Stimulated activated naive CD8-positive, alpha-beta T cell treated with anti-CD3 and anti-CD28 coated beads, Interleukin-15, Interleukin-2, amounts not matched to agents 100 ng/mL and 50 ng/mL, for 24 hours (primary cell): Measurements from ENCODE around the gene ADAMTS2.

Experiments
- H3K27ac Mint-ChIP-seq: one replicate; pipeline ENCODE4 v1.8.0; 2021; ENCODE audit warnings: mild to moderate bottlenecking, mixed read lengths
- H3K27me3 Mint-ChIP-seq: one replicate; pipeline ENCODE4 v1.8.0; 2021; ENCODE audit warnings: mixed read lengths
- H3K36me3 Mint-ChIP-seq: one replicate; pipeline ENCODE4 v1.8.0; 2021; ENCODE audit warnings: low read depth, mixed read lengths
- H3K4me1 Mint-ChIP-seq: one replicate; pipeline ENCODE4 v1.8.0; 2021; ENCODE audit warnings: low read depth, mixed read lengths
- H3K4me3 Mint-ChIP-seq: one replicate; pipeline ENCODE4 v1.8.0; 2021; ENCODE audit warnings: mild to moderate bottlenecking, mixed read lengths
- H3K9me3 Mint-ChIP-seq: one replicate; pipeline ENCODE4 v1.8.0; 2021; ENCODE audit warnings: mixed read lengths

Gene ADAMTS2

DNA sequence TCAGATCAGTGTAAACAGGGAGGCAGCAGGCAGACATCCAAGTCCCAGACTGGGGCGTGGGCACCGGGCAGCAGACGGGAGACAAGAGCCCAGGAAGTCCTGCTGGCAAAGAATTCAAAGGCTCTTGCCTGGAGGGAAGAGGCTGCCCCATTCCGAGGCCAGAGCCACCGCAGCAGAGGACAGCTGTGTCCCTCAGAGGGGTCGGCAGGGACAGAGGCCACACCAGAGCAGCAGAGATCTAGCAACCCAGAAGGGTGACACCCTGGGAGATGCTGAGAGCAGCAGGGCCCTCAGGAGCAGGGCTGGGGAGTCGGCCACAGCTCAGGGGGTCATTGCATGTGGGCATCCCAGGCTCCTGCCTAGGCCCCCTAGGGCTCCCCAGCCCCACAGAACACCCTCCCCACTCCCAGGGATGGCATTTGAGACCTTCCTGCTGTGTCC, 29.1 kb downstream of the ADAMTS2 start:
- H3K9me3 Mint-ChIP-seq = no peaks in the 10 kb centered on the region
- H3K4me3 Mint-ChIP-seq = no peak overlapping the region
- no peaks in the 10 kb centered on the region for H3K27me3 Mint-ChIP-seq
- no peak overlapping the region for H3K27ac Mint-ChIP-seq
- no peaks in the 10 kb centered on the region for H3K4me1 Mint-ChIP-seq
- H3K36me3 Mint-ChIP-seq = no peaks in the 10 kb centered on the region

DNA sequence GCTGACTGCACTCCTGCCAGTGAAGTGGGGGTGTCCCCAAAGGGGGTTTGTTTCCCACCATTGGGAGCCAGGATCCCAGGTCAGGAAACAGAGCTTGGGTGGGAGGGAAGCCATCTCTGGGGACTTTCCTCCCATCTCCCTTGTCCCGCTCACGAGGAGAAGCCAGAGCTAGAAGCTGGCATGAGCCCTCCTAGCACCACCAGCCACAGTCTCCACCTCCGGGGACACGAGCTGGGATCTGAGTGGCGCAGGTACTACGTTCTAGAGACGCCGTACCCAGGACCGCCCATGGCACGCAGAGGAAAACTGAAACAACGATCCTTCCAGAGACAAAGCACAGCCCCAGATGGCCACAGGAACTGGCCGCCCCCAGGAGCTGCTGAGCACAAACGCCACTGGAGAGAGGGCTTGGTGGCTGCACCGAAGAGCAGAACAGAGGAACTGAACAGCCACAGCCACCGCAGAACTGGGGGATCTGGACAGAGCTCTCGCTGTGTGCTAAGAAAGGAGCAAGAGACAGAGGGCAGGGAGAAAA, 29.8 kb downstream of the ADAMTS2 start:
- Mint-ChIP-seq H3K27ac (no peak overlapping the region), H3K27me3 (no peaks in the 10 kb centered on the region), H3K4me1 (no peaks in the 10 kb centered on the region), H3K4me3 (no peak overlapping the region), H3K36me3 (no peaks in the 10 kb centered on the region), H3K9me3 (no peaks in the 10 kb centered on the region)

DNA sequence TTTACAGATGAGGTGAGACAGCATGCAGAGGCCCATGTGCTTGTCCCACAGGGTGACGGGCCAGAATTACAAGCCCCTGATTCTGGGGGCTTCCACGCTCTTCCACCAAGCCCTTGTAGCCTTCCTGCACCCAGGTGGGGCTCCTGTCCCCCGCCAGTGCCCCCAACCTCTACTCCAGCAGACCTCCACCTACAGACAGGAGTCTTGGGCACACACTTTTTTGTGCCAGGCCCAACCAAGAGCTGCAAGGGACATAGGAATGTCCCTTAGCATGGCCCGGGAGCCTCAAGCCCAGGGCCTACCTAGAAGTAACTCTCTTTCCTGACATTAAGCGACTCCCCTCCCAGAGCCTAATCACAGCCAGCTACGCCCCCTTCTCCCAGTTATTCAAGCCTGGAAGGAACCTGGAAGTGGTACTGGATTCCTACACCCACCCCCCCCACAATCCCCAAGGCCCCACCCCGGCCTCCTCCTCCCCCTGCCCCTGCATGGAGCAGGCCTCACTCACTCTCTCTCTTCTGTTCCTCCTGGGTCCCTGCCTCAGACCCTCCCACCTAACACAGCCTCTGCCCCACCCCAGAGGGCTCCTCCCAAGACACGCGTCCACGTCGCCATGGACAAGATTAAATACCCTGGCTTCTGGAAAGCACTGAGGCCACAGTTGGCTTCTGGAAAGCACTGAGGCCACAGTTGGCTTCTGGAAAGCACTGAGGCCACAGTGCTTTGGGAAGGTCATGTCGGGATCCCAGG, 30.5 kb downstream of the ADAMTS2 start:
- H3K4me1 Mint-ChIP-seq = no peaks in the 10 kb centered on the region
- H3K9me3 Mint-ChIP-seq = no peaks in the 10 kb centered on the region
- no peak overlapping the region for H3K27ac Mint-ChIP-seq
- H3K36me3 Mint-ChIP-seq = no peaks in the 10 kb centered on the region
- H3K4me3 Mint-ChIP-seq = no peak overlapping the region
- no peaks in the 10 kb centered on the region for H3K27me3 Mint-ChIP-seq

DNA sequence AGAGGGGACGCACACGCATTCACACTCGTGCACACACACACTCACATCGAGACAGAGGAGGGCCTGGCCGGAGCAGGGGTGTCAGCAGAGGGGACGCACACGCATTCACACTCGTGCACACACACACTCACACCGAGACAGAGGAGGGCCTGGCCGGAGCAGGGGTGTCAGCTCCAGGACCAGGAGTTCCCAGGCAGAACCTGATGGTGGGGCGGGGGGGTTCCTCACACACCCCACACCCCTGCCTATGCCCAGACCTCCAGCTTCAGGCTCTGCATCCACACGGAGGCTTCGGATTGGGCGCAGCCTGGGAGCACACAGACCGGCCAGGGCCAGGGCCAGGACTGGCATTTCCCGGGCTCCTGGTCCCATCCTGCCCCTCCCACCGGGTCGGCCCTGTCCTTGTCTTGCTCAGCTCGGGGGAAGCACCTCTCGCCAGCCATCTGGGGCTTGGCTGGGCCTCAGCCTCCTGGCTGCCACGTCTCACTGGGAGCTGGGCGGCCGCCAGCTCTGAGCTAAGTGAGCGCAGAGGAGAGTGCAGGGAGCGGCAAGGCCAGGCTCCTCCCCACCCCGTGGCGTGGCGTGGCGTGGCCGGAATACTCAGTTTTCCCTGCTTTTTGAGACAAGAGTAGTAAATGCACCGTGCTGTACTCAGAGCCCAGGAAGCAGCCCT, 31.3 kb downstream of the ADAMTS2 start:
- H3K27me3 Mint-ChIP-seq = no peaks in the 10 kb centered on the region
- H3K9me3 Mint-ChIP-seq = no peaks in the 10 kb centered on the region
- no peaks in the 10 kb centered on the region for H3K36me3 Mint-ChIP-seq
- H3K4me1 Mint-ChIP-seq = no peaks in the 10 kb centered on the region
- H3K27ac Mint-ChIP-seq = no peak overlapping the region
- H3K4me3 Mint-ChIP-seq = no peak overlapping the region

DNA sequence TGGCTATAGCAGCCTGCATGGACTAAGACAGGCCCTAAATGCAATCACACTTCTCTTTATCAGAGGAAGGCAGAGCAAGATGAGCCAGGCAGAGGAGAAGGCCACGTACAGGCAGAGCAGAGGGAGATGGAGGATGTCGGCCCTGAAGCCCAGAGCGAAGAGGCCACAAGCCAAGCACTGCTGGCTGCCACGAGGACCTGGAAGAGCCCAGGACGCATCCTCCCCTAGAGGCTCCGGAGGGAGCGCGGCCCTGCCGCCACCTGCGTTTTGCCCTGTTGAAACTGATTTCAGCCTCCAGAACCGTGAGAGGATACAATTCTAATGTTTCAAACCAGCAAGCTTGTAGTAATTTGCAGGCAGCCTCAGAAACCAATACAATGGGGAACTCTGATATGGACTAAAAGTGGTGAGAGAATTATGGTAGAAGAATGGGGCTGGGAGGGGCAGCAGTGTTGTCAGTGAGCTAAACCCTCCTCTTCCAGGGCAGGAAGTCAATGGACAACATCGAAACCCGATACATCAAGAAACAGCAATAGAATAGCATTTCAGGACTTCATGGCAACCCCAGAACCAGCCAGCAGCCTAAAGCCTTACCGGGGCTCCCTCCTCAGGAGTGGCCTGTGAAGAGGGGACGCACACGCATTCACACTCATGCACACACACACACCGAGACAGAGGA, 32.6 kb downstream of the ADAMTS2 start:
- Mint-ChIP-seq H3K36me3 (no peaks in the 10 kb centered on the region), H3K4me3 (no peak overlapping the region), H3K27me3 (no peaks in the 10 kb centered on the region), H3K27ac (no peak overlapping the region), H3K9me3 (no peaks in the 10 kb centered on the region), H3K4me1 (no peaks in the 10 kb centered on the region)

DNA sequence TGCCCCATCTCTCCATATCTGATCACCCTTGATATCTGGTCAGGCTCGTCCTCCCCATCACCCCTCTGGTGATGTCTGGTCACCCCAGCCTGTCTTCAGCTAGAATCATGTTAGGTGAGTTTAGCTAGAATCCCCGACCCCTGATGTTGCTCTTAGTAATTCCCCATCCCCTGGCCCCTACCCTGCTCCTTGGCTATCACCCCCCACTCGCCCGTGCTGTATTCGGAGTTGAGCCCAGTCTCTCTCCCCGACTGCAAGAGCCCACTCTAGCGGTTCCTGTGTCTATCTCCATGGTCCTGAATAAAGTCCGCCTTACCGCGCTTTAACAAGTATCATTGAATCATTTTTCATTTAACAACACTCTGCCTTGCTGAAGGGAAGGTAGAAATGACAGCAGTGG, 33.7 kb downstream of the ADAMTS2 start:
- H3K4me3 Mint-ChIP-seq = no peak overlapping the region
- no peaks in the 10 kb centered on the region for H3K36me3 Mint-ChIP-seq
- no peaks in the 10 kb centered on the region for H3K4me1 Mint-ChIP-seq
- H3K9me3 Mint-ChIP-seq = no peaks in the 10 kb centered on the region
- no peak overlapping the region for H3K27ac Mint-ChIP-seq
- H3K27me3 Mint-ChIP-seq = no peaks in the 10 kb centered on the region

DNA sequence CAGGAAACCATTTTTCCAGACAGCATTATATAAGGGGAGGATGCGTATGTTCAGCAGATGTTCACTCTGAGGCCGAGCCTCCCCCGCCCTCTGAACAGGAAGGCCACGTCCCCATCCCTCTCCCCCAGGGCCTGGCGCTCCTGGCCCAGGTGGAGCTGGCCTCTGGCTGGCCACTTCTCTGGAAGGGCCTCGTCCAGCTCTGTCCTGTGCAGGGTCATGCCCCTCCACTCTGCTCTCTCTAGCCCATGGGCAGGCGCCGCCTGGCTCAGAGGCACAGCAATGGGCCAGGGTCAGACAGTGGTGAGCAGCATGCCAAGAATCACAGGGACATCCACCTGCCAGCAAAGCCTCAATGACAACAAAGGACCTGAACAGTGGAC, 34.2 kb downstream of the ADAMTS2 start:
- Mint-ChIP-seq H3K4me1 (no peaks in the 10 kb centered on the region), H3K27ac (no peak overlapping the region), H3K36me3 (no peaks in the 10 kb centered on the region)

DNA sequence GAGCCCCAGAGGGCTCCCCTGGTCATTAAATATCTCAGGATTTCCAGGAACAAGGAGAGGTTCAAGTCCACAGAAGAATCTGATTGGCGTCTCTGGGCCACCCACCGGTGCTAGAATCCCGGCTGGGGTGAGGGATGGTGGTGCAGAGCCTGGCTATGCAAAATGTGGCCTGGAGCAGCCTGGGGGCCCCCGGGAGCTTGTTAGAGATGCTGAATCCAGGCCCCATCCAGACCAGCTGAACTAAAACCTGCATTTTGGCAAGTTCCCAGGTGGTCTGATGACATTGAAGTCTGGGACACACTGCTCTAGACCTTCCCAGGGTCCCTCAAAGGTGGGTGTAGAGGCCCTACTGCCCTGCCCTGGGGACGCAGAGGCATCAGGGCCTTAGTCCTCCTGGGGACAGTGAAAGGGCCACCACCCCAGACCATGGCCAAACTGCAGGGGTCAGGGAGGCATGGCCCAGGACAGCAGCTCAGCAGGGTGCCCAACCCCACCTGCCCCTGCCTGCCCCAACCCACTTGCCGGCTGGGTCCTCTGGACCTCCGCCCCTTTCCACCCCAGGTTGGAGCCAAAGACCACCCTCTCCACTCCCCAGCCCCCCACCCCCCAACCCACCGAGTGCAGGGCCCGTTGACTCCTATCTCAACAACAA, 34.7 kb downstream of the ADAMTS2 start:
- Mint-ChIP-seq H3K27ac (no peak overlapping the region), H3K4me1 (no peaks in the 10 kb centered on the region), H3K4me3 (no peak overlapping the region), H3K36me3 (no peaks in the 10 kb centered on the region), H3K9me3 (no peaks in the 10 kb centered on the region), H3K27me3 (no peaks in the 10 kb centered on the region)

More for the DNA sequence above, 34.2 kb downstream of the ADAMTS2 start:
- Mint-ChIP-seq H3K4me3 (no peak overlapping the region), H3K9me3 (no peaks in the 10 kb centered on the region), H3K27me3 (no peaks in the 10 kb centered on the region)

DNA sequence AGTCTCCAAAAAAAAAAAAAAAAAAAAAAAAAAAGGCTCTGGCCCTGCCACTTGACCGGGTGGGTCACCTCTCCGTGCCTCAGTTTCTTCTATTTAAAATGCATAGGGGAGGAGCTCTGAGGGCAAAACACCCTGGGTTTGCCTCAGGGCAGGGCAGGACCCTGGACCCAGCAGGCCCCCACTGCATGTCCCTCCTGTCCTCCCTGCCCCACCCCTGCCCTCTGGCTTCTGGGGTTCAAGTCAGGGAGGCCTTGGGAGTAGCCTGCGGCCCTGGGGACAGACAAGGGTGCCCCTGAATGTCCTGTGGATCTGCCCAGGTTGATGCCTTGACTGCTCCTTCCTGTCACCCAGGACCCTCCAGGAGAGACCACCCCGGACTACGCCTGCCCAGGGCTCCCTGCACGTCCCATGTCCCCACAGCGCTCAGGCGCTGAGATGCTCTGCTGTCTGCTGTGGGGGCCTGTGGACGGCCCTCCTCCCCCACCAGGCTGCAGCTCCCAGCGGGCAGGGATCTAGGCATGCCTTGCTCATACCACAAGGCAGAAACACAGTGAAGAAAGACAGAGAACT, 35.4 kb downstream of the ADAMTS2 start:
- no peaks in the 10 kb centered on the region for H3K4me1 Mint-ChIP-seq
- no peaks in the 10 kb centered on the region for H3K27me3 Mint-ChIP-seq
- no peaks in the 10 kb centered on the region for H3K36me3 Mint-ChIP-seq
- no peak overlapping the region for H3K4me3 Mint-ChIP-seq
- no peak overlapping the region for H3K27ac Mint-ChIP-seq
- peaks cover 7% of the 10 kb centered on the region for H3K9me3 Mint-ChIP-seq

DNA sequence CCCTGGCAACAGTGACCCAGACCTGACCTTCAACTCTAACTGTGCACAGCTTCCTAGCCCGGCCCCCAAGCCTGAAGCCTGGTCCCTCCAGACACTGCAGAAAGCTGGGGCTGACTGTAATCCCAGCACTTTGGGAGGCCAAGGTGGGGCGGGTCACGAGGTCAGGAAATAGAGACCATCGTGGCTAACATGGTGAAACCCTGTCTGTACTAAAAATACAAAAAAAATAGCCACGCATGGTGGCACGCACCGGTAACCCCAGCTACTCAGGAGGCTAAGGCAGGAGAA, 35.9 kb downstream of the ADAMTS2 start:
- Mint-ChIP-seq H3K27me3 (no peaks in the 10 kb centered on the region), H3K36me3 (no peaks in the 10 kb centered on the region), H3K4me3 (no peak overlapping the region), H3K27ac (no peak overlapping the region), H3K9me3 (peaks cover 12% of the 10 kb centered on the region), H3K4me1 (no peaks in the 10 kb centered on the region)

DNA sequence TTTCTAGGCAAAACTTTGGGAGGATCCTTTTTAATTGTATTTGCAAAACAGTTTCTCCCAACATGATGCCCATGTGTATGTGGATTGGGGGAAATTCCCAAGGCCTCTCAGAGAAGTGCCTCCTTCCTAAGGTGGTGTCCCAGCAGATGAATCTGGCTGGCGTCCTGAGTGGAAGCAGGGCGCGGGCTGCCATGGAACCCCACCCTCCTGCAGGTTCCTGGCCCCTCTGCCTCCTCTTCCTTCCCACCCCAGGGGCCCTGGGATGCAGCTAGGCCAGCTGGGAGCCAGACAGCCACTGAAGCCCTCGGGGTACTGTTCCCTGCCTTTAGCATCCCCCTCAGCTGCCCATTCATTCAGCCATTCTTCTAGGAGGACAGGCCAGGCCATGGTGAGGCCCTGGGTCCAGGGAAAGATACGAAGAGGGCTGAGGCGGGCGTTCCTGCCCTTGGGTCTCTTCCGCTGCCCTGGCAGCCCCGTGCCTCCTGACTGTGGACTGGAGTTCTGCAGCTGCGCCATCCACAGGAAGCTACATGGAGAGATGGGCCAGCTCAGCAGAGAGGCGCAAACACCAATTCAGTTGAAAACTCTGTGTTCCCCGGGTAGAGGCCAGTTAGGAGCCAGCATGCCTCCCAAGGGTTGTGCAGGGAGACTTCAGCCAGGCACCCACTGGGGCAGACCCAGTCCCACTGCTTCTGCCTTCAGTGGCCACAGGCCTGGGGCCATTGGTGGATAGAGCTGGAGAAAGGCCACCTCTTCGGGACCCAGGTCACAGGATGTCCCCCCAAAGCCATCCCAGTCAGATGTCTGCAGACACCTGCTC, 36.5 kb downstream of the ADAMTS2 start:
- no peak overlapping the region for H3K27ac Mint-ChIP-seq

DNA sequence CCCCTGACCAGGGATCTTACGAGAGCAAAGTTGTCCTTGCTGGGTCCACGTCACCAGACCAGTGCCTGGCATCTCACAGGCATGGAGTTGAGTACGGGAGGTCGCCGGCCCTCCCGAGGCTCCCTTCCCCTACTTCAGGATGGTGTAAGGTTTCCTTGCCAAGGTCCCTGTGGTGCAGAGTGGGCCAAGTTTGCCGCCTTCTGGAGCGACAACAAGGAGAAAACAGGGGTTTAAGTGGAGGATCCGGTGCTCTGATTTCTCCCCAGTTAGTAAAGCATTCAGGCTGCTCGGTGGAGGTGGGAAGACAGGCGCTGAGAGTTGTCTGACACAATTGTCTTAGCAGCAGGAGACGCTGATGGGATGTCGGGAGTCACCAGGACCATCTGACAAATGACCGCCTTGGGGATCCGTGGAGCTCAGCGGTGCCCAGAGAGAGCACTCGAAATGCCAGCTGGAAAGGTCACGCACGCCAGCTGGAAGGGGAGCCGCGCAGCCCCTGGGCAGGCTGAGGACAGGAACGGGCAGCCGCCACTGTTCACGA, 37.3 kb downstream of the ADAMTS2 start:
- Mint-ChIP-seq H3K27ac (no peak overlapping the region), H3K36me3 (no peaks in the 10 kb centered on the region)

More for the DNA sequence above, 36.5 kb downstream of the ADAMTS2 start:
- Mint-ChIP-seq H3K4me1 (no peaks in the 10 kb centered on the region), H3K27me3 (no peaks in the 10 kb centered on the region), H3K9me3 (peaks cover 15% of the 10 kb centered on the region), H3K36me3 (no peaks in the 10 kb centered on the region), H3K4me3 (no peak overlapping the region)

DNA sequence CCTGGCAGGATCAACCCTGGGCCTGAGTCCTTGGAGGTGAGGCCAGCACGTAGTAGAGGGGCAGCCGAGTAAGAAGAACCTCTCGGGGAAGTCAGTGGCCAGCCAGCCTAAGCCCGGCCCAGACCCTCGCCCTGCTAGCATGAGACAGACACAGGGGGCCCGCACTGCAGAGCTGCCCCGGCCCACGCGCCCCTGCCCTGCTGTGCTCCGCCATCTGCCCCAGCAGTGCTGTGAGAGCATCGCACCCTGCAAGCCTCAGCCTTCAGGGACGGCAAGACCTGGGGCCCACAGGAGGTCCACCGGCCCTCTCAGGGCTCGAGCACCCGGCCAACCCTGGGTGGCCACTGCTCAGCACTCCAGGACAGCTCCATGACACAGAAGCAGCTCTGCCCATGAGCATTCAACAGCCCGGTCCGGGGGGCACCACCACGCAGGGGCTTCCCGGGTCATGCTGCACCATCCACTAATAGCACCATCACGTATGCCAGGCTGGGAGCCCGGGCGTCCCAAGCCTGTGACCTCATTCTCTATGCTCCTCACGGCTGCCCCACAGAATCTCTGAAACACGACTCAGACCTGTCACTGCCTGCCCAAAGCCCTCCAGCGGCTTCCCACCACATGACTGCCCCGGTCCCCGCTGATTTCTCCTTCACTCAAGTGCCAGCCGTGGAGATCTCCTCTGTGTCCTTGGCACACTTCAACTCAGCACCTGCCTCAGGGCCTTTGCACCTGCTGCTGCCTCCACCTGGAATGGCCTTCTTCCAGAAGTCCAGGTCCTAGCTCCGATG, 38.1 kb downstream of the ADAMTS2 start:
- Mint-ChIP-seq H3K4me1 (no peaks in the 10 kb centered on the region), H3K9me3 (peaks cover 15% of the 10 kb centered on the region), H3K27ac (no peak overlapping the region), H3K4me3 (no peak overlapping the region), H3K36me3 (no peaks in the 10 kb centered on the region), H3K27me3 (no peaks in the 10 kb centered on the region)

More for the DNA sequence above, 37.3 kb downstream of the ADAMTS2 start:
- no peaks in the 10 kb centered on the region for H3K27me3 Mint-ChIP-seq
- peaks cover 15% of the 10 kb centered on the region for H3K9me3 Mint-ChIP-seq
- H3K4me3 Mint-ChIP-seq = no peak overlapping the region
- no peaks in the 10 kb centered on the region for H3K4me1 Mint-ChIP-seq
